Panc1 (cell line): Measurements from ENCODE around the gene SUSD6.

ENCODE experiments used
- CTCF ChIP-seq: fragments of 450-650 bp; IDR thresholded peaks from 2 replicates; pipeline ENCODE4 v1.5.1; 2017; ENCODE audit warnings: mild to moderate bottlenecking
- POLR2AphosphoS5 ChIP-seq: IDR thresholded peaks from 2 replicates; pipeline ENCODE4 v1.6.1; 2012; ENCODE audit warnings: mild to moderate bottlenecking, low read depth, low read length, moderate library complexity
- REST ChIP-seq, 2 experiments: IDR thresholded peaks; 2 replicates each; pipeline ENCODE4 v1.6.1; 2011 to 2012; ENCODE audit warnings: low read depth in 2 of 2, control low read depth in 1 of 2, low read length in 1 of 2, mild to moderate bottlenecking in 1 of 2, moderate library complexity in 1 of 2; ENCODE audit not compliant: insufficient read depth in 1 of 2
- SIN3A ChIP-seq: IDR thresholded peaks from 2 replicates; pipeline ENCODE4 v1.6.1; 2012; ENCODE audit warnings: low read depth, mild to moderate bottlenecking, low read length, moderate library complexity, borderline replicate concordance; ENCODE audit not compliant: insufficient read depth
- TCF7L2 ChIP-seq: IDR thresholded peaks from 2 replicates; pipeline ENCODE4 v1.6.1; 2011; ENCODE audit warnings: mild to moderate bottlenecking, low read depth, low read length, inconsistent platforms

- TF ChIP-seq CTCF (no peak), POLR2AphosphoS5 (no peak), REST (IDR thresholded peaks at IDR 0.05; ENCODE audit: insufficient read depth in 1 of 2, low read depth in 2 of 2, low read length in 1 of 2) (no peak), SIN3A (no peak), TCF7L2 (no peak)
Measured at GRCh38 chr14:69605738-69606137, 5.7 kb upstream of the SUSD6 start.
